HG03432 (cell line): ENCODE measurements around the gene CLDN16.

ENCODE experiments used
- ATAC-seq: cut with Tn5 transposase; IDR thresholded peaks from one replicate; pipeline ENCODE4 v1.9.1; 2021; ENCODE audit warnings: mild to moderate bottlenecking, moderate library complexity; ENCODE audit not compliant: unreplicated experiment

The CLDN16 gene, protein sequence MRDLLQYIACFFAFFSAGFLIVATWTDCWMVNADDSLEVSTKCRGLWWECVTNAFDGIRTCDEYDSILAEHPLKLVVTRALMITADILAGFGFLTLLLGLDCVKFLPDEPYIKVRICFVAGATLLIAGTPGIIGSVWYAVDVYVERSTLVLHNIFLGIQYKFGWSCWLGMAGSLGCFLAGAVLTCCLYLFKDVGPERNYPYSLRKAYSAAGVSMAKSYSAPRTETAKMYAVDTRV

DNA sequence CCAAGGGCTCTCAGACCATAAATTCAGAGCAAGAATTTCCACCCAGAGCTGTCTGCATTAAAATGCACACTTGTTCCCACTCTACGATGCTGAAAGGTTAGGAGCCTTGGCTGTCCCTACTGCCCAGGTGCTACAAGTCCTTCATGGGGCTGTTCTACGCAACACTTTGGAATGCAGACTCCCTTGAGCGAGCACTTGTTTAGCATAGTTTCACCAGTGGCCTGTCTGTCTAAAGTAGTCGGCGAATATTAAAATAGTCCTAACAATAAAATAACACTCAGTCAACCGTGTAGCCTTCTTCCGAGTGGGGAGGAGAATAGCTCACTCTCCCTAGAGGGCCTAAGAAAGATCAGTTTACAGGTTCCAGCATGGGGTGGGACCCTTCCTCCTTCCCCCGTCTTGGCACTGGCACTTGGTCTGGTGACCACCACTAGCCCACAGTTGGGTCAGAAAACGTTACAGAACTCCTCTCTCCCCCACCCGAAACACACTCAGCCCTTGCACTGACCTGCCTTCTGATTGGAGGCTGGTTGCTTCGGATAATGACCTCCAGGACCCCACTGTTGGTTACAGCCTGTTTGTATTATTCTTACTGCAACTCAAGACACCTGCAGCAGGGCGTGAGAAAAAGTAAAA, at the start of gene CLDN16:
Gene CLDN16 (plus strand): TSS at position 586 of the 636 bp plus-strand sequence. CDS start 167 bp downstream, outside the sequence.
- ATAC-seq, result no peak

DNA sequence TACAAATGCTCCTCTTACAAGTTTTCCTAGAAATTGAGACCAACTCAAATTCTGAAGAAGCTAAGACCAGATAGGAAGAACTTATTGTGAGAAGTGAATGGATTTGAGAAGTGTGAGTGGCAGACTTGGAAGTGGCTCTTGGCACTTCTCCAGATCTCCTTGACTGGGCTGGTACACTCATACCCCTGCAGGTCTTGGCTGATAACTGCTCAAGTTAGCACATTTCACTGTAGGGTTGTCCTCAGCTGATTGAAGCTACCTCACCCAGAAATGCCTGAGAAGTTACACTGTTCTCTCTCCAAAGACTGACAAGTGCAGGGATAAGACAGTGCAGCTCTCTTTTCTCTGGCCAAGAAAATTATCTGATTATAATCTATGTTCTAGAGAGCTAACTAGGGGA, 49.2 kb upstream of the CLDN16 start:
- no peak for ATAC-seq

DNA sequence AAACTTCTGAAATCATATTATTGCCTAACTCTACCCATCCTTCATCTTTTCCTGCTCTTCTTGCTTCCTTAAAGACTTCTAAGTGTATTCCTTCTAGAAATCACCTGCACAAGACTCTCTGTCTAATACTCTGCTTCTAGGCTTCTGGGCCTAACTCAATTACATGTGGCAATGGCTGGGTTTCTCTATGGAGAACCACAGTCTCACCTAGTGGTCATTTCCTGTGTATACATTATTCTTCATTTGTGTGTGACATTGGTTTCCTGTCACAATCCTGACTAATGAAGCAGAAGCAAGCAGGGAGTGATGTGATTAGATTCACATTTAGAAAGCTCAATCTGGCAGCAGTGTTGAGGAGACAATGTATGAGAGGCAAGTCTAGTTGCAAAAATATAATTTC, 48.8 kb upstream of the CLDN16 start:
- ATAC-seq, result peak; percentile 77

DNA sequence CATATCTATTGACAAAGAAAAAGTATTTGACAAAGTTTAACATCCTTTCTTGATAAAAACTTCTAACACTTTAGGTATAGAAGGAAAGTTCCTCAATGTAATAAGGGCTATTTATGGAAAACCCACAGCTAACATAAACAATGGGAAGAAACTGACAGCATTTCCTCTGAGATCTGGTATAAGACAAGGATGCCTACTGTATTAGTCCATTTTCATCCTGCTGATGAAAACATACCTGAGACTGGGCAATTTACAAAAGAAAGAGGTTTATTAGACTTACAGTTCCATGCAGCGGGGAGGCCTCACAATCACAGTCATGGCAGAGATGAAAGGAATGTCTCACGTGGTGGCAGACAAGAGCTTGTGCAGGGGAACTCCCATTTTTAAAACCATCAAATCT, 47.9 kb upstream of the CLDN16 start:
- ATAC-seq, result no peak

DNA sequence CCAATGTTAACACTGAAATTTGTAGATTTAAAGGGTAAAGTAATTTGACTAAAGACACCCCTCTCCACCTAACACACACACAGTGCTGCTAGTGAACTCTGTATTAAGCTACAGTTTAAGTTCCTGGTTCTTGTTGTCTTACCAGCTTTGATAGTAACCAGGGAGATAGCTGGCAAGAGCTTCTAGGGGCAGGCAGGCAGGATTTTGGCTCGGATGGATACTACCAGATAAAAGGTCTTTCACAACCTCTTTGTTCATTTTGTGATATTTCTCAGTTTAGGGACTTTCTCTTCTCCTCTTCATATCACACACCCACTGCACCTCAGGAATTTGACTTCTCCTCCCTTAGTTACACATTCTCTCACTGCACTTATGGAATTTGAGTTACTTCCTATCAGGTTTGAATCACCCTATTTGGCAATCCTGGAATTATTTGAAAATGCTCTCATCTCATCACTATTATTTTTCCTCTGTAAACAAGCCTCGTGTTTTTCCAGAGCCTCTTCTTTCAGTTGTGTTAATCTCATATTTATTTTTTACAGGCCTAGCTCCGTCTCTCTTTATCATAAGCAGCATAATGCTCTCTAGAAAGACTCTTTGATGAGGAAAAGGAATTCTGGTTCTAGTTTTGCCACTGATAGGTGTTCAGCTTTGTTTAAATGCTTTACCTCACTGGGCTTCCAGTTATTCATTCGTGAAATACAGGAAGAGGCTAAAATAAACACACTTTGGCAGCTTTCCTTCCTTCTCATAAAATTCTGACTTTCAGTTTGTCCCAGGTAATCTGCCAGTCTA, 42.7 kb upstream of the CLDN16 start:
- no peak for ATAC-seq

DNA sequence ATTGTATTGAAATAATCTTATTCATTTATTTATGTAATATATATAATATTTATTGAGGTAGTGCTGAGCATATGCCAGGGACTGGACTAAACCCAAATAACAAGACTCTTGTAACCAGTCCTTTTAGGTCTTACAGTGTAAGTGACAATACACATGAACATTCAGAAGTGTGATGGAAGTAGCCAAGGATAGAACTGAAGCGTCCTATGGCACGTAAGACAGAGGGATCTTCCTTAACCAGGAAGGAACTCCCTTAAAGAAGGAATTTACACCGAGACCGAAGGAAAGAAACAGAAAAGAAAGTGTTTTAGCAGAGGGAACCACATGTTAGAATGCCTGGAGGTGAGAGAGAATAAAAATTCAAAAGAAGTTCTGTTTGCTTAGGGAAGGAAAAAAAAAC, 42.1 kb upstream of the CLDN16 start:
- no peak for ATAC-seq

DNA sequence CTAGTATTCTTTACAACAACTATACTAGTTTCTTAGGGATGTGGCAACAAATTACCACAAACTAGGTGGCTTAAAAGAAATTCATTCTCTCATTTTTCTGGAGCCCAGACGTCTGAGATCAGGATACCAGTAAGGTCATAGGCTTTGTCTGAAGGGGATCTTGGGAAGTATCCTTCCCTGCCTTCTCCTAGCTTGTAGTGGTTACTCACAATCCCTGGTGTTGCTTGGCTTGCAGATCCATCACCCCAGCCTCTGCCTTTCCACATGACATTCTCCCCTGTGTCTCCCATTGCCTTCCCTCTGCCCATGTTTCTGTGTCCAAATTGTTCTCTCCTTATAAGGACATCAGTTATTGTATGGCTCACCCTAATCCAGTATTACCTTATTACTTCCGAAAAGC, 41.4 kb upstream of the CLDN16 start:
- ATAC-seq, result no peak

DNA sequence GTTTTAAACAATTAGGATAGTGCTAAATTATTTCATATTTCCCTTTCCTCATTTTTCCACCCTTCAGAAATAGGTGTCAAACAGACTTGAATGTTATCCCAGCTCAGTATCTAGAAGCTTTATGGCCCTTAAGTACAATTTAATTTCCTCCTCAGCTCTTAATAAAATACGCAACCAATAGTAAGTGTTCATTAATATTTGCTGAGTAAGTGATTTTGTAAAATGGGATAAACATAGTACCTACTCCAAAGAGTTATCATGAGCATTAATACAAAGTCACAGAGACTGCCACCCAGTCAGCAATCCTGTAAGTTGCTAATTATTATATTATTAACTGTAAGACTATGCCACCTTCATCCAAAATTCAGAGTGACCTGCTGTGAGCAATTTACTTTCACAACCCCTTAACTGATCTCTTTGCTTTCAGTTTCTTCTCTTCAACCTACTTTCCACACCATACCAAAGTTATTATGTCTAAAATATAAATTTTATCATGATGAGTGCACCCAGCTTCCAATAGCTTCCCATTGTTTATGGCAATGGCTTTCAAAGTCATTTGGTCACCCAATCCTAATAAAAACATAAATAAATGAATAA, 35.0 kb upstream of the CLDN16 start:
- no peak for ATAC-seq

DNA sequence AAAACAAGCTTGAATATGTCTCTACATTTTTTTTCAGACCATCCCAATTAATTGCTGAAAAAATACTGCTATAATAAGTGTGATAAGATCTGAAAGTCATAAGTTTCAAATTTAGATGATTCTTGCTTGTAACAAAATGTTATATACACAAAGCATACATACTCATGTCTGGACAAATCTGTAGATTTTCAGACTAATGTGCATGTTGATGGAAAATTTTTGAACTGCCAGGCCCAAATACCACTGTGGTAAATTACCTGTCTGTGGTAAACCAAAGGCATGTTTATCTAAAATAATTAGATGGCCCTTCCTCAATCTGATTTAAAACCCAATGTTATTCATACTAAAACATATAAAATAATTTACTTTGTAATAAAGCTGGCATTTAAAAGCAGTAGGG, 31.7 kb upstream of the CLDN16 start:
- ATAC-seq, result no peak

DNA sequence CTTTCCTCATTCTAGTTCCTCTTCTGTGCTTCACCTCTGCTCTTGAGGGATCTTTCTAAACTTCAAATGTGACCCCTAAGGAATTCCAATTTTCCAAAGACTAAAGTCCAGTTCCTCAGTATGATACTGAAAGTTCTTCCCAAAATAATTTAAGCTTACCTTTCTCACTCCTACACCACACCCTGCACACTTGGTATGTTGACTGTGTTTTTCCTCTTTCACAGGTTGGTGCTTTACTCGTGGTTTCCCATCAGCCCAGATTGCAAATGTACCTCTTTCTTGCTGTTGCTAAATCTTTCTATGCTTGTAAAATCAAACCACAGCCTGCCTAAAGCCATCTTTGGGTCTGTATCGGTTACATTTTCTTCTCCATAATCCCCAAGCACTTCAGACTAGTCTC, 30.5 kb upstream of the CLDN16 start:
- no peak for ATAC-seq

DNA sequence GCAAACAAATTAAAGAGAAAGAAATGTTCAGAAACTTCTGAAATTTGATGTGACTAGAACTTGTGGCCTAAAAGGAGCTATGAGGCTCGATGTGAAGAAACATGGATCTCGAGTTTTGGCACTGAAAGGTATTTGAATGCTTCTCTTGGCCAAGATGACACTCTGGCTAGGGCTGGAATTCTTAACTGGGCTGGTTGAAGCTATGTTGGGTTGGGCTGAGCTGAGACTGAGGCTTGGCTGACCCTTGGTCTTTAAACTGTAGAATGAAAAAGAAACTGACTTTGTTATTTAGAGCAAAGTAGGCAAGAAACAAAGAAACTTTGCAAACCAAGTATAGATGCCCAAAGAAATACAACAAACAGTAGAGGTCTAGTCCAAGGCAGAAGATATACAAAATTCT, 28.1 kb upstream of the CLDN16 start:
- ATAC-seq, result no peak

DNA sequence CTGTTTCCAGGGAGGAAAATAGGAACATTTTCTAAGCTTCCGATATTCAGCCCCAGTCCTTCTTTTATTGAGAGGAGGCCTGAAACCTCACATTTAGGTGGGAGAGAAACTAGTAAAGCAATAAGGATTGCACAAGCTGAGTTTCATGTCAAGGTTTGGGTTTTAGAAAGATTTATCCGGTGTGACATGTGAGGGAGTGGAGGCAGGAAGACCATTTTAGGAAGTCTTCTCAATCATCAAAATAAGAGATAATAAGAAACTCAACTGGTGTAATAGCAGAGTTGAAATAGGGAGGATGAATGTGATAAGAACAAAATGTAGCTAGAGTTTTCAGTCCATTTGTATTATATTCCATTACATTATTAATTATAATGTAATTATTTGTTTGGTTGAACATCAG, 27.7 kb upstream of the CLDN16 start:
- ATAC-seq, result no peak

DNA sequence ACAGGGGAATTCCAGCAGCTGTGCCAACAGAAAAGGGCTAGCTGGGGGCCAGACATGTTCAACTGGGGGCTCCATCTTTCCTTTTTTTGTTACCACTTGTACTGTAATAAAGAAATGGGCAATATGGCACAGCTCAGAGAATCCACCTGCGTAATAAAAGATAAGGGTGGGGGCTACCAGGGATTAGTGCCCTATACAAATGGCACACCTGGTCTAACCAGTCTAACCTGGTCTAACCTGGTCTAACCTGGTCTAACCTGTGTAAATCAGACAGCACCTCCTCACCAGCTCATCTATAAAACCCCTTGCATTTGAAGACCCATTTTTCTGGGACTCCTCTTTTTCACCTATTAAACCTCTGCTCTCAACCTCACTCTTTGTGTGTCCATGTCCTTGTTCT, 26.2 kb upstream of the CLDN16 start:
- no peak for ATAC-seq

DNA sequence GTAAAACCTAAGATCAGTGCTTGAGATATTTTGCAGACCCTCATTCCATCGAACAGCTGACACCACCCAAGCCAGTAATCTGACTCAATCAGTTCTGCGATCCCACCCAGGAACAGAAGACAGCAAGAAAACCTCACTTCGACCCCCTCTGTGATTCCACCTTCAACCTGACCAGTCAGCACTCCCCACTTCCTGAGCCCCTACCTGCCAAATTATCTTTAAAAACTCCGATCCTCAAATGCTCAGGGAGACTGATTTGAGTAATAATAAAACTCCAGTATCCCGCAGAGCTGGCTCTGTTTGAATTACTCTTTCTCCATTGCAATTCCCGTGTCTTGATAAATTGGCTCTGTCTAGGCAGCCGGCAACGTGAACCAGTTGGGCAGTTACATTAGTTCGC, 25.7 kb upstream of the CLDN16 start:
- ATAC-seq, result no peak

DNA sequence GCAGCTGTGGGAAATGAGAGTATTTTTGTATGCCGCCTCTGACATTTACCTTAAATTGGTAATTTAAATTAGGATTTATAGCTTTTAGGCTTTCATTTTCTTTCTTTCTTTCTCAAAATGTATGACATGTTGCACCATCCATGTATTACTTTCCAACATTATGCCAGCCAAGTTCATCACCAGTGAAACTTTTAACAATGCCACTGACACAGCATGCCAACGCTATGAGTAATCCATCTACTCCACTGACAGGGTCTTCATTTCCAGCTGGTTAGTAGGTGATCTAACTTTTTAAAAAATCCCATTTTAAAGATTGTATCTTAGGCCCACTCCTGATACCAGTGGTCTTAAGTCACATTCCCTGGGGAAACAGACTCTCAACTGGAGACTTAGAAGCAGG, 21.8 kb upstream of the CLDN16 start:
- no peak for ATAC-seq

DNA sequence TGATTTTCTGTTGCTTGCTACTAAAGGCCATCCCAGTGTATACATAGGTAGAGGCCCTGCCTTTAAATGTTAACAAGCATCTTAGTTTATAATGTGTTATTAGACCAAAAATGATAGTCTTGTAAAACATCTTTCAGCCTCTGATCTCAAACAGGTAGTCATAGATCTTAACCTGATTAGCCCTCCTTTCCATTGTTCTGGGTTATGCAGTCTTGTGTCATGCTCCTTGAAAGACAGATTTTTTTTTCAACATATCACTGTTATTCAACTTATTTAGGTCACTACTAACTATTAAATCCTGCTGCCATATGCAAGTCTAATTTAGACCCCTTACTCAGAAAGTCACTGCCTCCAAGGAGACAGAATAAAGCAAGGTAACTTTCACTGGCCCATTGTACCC, 19.1 kb upstream of the CLDN16 start:
- no peak for ATAC-seq

DNA sequence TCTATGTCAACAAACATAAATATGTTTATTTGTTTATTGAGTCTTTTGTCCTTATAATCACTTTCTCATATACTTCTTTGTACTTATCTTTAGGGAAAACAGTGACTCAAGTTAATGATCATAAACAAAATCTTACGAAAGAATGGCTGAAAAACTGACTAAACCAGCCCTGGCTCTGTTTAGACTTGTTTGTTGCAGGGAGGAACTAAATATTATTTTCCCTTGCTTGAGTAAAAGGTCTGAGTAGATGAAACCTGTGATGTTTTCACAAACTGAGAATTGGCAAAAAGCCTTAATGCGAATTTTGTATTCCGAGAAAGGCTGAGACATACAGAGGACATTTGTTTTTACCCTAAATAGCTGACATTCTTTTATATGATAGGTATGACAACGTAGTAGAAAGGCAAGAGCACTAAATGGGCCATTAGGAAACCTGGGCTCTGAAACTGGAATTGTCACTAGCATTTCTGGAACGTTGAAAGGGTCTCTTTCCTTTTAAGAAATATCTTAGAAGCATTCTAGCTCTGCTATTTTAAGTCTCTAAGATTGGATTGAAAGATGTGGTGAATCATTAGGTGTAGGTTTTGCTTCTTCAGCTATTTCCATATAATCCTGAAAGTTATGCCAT, 18.2 kb upstream of the CLDN16 start:
- no peak for ATAC-seq

DNA sequence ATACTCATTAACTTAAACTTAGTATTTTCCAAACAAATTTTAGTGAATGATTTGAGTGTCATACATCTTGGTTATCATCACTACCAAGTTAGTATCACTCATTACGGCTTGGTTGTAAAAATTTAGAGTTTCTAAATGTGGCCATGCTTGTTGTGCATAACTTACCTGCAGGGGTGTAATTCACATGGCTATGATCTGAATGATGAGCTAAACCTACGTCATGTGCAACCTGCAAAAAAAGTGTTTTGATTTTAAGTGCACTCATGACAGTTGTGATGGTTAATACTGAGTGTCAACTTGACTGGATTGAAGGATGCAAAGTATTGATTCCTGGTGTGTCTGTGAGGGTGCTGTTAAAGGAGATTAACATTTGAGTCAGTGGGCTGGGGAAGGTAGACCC, 17.6 kb upstream of the CLDN16 start:
- no peak for ATAC-seq

DNA sequence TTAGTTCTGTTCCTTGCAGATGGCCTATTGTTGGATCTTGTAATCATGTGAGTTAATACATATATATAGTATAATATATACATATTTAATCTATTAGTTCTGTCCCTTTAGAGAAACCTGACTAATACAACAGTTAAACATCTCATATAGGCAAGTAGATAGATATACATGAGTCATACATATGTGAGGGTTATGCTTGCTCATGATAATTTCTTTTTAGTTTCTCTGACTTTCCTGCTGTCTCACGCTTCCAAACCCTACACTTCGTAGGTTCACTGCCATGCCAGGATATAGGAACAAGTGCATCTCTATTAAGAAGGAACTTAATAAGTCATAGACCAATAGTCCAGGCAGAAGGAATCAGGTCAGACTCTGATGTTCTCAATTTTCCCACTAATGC, 16.8 kb upstream of the CLDN16 start:
- no peak for ATAC-seq

DNA sequence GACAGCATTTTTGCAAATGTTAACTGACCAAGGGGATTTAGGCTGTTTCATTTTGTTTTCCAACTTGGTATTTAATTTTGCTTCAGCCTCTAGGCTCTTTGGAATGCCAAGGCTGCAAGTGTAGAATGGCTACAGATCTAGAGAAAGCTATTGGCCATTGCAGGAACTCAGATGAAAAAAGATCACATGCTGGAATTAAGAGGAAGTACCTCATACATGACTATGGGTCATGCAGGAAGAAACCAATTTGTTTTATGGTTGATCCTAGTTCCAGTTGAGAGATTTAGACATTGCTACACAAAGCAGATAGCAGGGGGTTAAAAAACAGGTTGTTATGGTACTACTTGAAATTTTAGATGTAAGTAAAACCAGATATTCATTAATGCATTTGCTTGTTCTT, 12.7 kb upstream of the CLDN16 start:
- no peak for ATAC-seq

DNA sequence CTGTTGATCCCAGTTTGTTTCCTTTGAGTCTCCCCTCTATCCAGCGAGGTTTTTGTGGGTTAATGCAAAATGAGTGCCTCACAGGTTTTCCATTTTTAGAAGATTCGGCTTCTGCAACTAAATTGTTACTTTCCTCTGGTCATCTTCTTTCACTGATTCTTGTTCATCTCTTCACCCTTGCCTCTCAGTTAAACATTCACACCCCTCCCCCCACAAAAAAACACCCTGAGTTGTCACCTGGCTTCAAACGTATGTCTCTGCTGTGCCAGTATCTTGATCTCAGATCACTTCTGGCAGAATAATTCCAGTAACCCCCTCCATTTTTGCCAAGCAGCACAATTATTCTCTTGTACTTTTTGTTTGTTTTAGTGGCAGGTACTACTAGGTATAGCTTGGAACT, 12.3 kb upstream of the CLDN16 start:
- no peak for ATAC-seq
